DND-41 (cell line): ENCODE results near the gene GYPC.

Source experiments
- ATAC-seq: fragments of 200-7000 bp; cut with Tn5 transposase; 3 replicates; pipeline ENCODE4 v1.9.1; 2021; ENCODE audit warnings: low read depth; ENCODE audit not compliant: insufficient read depth
- DNase-seq: peaks from one replicate; pipeline ENCODE4 v3.0.0-alpha.2; 2020
- H2AFZ ChIP-seq: 2 replicates; pipeline ENCODE4 v1.6.0; 2012; ENCODE audit warnings: low read depth, low read length
- H3K27ac ChIP-seq: 2 replicates; pipeline ENCODE4 v1.5.1; 2012; ENCODE audit warnings: low read length, inconsistent platforms
- H3K27me3 ChIP-seq: fragments of 200-600 bp; sonication (generic); 2 replicates; pipeline ENCODE4 v1.6.0; 2012; ENCODE audit warnings: low read length, mild to moderate bottlenecking, inconsistent platforms; ENCODE audit not compliant: insufficient read depth, poor library complexity
- H3K36me3 ChIP-seq: 2 replicates; pipeline ENCODE4 v1.5.1; 2012; ENCODE audit warnings: low read length, inconsistent platforms; ENCODE audit not compliant: insufficient read depth
- H3K4me1 ChIP-seq: 2 replicates; pipeline ENCODE4 v1.5.1; 2012; ENCODE audit warnings: mild to moderate bottlenecking, low read length; ENCODE audit not compliant: insufficient read depth
- H3K4me2 ChIP-seq: 2 replicates; pipeline ENCODE4 v1.6.0; 2012; ENCODE audit warnings: mild to moderate bottlenecking, moderate library complexity, low read length, inconsistent platforms; ENCODE audit not compliant: insufficient read depth
- H3K4me3 ChIP-seq, 2 experiments: fragments of 200-600 bp in 1 of 2; shearing (Covaris generic) in 1 of 2; 2 replicates each; pipeline ENCODE4 v1.5.1; 2012 to 2016; ENCODE audit warnings: inconsistent platforms in 2 of 2, low read length in 2 of 2, mild to moderate bottlenecking in 2 of 2, low read depth in 1 of 2, moderate library complexity in 1 of 2
- H3K79me2 ChIP-seq: 2 replicates; pipeline ENCODE4 v1.6.0; 2012; ENCODE audit warnings: low read length, inconsistent platforms; ENCODE audit not compliant: insufficient read depth
- H3K9ac ChIP-seq: 2 replicates; pipeline ENCODE4 v1.6.0; 2012; ENCODE audit warnings: low read depth, mild to moderate bottlenecking, inconsistent platforms, low read length, moderate library complexity
- H3K9me3 ChIP-seq: 2 replicates; pipeline ENCODE4 v1.5.1; 2012; ENCODE audit warnings: low read length, moderate library complexity, mild to moderate bottlenecking, inconsistent platforms; ENCODE audit not compliant: insufficient read depth, severe bottlenecking
- H4K20me1 ChIP-seq: 2 replicates; pipeline ENCODE4 v1.6.0; 2012; ENCODE audit warnings: low read length; ENCODE audit not compliant: insufficient read depth
- EZH2 ChIP-seq: IDR thresholded peaks from 3 replicates; pipeline ENCODE4 v1.6.1; 2012; ENCODE audit warnings: borderline replicate concordance, low read depth, mild to moderate bottlenecking, moderate library complexity, low read length, inconsistent platforms; ENCODE audit not compliant: severe bottlenecking
- TF ChIP-seq, protein P1 (sequence below): IDR thresholded peaks from 2 replicates; pipeline ENCODE4 v1.5.1; 2012; ENCODE audit warnings: borderline replicate concordance, low read length, moderate library complexity, mild to moderate bottlenecking; ENCODE audit not compliant: poor library complexity, severe bottlenecking; ENCODE audit errors: extremely low read depth

Gene GYPC

DNA sequence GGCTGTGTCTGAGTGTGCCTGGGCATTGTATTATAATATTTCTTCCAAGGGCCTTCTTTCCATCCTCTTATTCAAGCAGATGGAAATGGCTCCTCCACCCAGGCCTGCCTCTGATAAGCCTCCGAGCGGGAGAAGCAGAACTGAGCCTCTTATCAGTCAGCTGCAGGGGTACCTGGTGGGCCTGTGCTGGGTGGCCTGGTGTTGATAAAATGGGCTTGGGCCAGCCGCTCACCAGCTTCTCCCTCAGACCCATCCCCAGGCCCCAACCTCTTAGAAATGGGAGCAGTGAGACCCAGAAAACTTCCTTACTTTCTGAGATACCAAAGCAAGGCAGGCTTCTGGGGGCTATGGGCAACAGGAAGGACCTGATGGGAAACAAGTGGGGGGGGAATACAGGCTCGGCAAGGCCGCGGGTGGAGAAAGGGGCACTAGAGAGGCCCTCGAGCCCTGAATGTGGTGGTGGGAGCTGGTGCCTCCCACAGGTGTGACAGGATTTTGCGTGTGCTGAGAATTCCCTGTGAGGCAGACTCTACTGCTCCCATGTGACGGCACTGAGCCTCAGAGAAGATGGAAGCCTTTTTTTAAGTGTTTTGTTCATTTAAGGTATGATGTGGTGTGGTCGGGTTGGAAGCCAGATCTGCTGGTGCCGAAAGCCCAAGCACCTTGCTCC lies 18.3 kb downstream of the GYPC start:
- Histone ChIP-seq H3K4me1 (no peaks in the 10 kb centered on the region), H3K9me3 (peaks cover 7% of the 10 kb centered on the region), H3K27ac (no peak overlapping the region), H3K27me3 (no peaks in the 10 kb centered on the region), H3K4me2 (no peak overlapping the region), H3K79me2 (no peaks in the 10 kb centered on the region), H3K4me3 (no peak overlapping the region), H4K20me1 (no peaks in the 10 kb centered on the region), H3K9ac (no peak overlapping the region), H3K36me3 (no peaks in the 10 kb centered on the region), H2AFZ (no peak overlapping the region)
- no peak for DNase-seq
- no peak for ATAC-seq
- no peak for TF ChIP-seq EZH2
- TF ChIP-seq, protein P1, sequence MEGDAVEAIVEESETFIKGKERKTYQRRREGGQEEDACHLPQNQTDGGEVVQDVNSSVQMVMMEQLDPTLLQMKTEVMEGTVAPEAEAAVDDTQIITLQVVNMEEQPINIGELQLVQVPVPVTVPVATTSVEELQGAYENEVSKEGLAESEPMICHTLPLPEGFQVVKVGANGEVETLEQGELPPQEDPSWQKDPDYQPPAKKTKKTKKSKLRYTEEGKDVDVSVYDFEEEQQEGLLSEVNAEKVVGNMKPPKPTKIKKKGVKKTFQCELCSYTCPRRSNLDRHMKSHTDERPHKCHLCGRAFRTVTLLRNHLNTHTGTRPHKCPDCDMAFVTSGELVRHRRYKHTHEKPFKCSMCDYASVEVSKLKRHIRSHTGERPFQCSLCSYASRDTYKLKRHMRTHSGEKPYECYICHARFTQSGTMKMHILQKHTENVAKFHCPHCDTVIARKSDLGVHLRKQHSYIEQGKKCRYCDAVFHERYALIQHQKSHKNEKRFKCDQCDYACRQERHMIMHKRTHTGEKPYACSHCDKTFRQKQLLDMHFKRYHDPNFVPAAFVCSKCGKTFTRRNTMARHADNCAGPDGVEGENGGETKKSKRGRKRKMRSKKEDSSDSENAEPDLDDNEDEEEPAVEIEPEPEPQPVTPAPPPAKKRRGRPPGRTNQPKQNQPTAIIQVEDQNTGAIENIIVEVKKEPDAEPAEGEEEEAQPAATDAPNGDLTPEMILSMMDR, result no peak

DNA sequence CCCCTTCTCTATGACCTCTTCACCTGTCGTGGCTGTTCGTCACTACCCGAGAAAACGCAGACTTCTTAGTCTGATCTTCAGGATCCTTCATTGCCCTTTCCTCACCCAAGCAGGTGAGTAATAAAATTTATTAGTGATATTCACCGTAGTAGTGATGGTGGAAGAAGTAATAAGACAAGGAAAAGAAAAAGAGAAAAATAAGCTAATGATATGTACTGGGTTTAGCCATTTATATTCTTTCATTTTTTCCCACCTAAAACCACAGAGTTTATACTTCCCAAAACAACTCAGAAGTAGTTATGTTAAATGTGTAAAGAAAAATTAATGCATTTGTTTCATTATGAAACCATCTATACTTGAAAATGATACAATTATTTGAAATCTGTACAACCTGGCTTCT lies 19.7 kb downstream of the GYPC start:
- no peaks in the 10 kb centered on the region for H4K20me1 ChIP-seq
- H2AFZ ChIP-seq, result no peak overlapping the region
- no peak overlapping the region for H3K4me2 ChIP-seq
- no peak overlapping the region for H3K4me3 ChIP-seq
- TF ChIP-seq, protein P1, result no peak
- no peak for TF ChIP-seq EZH2
- DNase-seq (no peak), ATAC-seq (no peak)
- H3K27ac ChIP-seq, result no peak overlapping the region
- no peaks in the 10 kb centered on the region for H3K4me1 ChIP-seq
- no peaks in the 10 kb centered on the region for H3K79me2 ChIP-seq
- H3K36me3 ChIP-seq, result no peaks in the 10 kb centered on the region
- peaks cover 7% of the 10 kb centered on the region for H3K9me3 ChIP-seq
- no peak overlapping the region for H3K9ac ChIP-seq
- no peaks in the 10 kb centered on the region for H3K27me3 ChIP-seq

DNA sequence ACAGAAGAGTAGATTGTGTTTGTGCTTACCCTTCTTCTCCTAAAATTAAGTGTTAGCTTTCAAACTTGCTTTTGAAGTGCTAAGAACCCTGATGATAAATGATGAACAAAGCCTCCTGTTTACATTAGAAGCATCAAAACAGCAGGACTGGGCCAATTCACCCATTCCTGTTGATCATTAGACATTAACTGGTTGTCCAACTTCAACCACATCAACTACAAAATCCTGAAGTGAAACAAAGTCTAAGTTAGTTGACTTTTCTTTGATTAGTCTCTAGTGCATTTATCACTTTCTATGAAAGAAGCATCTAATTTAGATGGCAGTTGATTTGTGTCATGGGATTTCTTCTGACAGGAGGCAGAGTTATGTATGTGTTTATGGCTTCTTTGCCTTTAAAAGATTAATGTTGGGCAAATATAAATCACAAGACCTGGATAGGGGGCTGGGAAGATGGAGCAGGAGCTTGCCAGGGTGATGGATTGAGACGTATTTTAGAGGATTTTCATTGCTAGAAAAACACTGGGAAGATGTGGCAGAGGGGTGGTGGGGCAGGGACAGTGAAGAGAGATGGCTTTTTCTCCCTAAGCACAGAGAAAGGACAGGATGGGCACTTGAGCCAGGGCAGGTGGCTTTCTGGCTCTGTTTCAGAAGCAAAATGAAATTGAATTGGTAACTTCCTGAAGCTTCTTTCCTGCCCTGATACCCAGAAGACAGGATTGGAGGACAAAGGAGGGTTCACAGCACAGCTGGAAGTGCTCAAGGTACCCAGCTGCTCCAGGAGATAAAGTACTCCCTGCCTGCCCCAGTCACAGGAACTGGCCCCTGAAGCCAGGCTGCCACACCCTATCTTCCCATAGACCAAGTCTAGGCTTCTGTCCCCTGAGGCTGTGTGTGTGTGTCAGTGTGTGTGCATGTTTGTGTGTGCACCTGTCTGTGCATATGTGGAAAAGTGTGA lies 20.5 kb downstream of the GYPC start:
- no peaks in the 10 kb centered on the region for H3K36me3 ChIP-seq
- no peak overlapping the region for H2AFZ ChIP-seq
- peaks cover 7% of the 10 kb centered on the region for H3K9me3 ChIP-seq
- no peaks in the 10 kb centered on the region for H3K79me2 ChIP-seq
- H4K20me1 ChIP-seq, result no peaks in the 10 kb centered on the region
- no peak overlapping the region for H3K4me3 ChIP-seq
- no peak overlapping the region for H3K4me2 ChIP-seq
- TF ChIP-seq, protein P1, result no peak
- no peak for TF ChIP-seq EZH2
- DNase-seq, result no peak
- no peak for ATAC-seq
- H3K4me1 ChIP-seq, result no peaks in the 10 kb centered on the region
- no peaks in the 10 kb centered on the region for H3K27me3 ChIP-seq
- H3K9ac ChIP-seq, result no peak overlapping the region
- no peak overlapping the region for H3K27ac ChIP-seq
